HepG2 (cell line): Measurements from ENCODE around the gene LYRM4. TPM values are rescaled to one million over a fixed set of nuclear protein-coding genes. Genes with fewer than 3 reads are reported as not detected.
A peak's percentile ranks its signal among the peaks of the same experiment; 100 is the strongest.

Source experiments
- AGO2 ChIP-seq: fragments of 200-400 bp; formaldehyde crosslinking; optimal IDR thresholded peaks from 2 replicates; pipeline ENCODE3; 2017; ENCODE audit warnings: mild to moderate bottlenecking, low read depth, low read length, moderate library complexity
- GMEB1 ChIP-seq: sonication (generic); formaldehyde crosslinking; IDR thresholded peaks from 2 replicates; pipeline ENCODE4 v1.5.1; 2020; ENCODE audit warnings: missing genetic modification reagents, mild to moderate bottlenecking, borderline replicate concordance
- GTF3A ChIP-seq: sonication (generic); formaldehyde crosslinking; conservative IDR thresholded peaks from 2 replicates; pipeline ENCODE4 v1.4.0; 2020; ENCODE audit warnings: mild to moderate bottlenecking, missing genetic modification reagents
- HNF4A ChIP-seq: sonication (generic); formaldehyde crosslinking; IDR thresholded peaks from 2 replicates; pipeline ENCODE4 v1.4.0; 2020; ENCODE audit warnings: missing genetic modification reagents
- IRF9 ChIP-seq: sonication (generic); formaldehyde crosslinking; IDR thresholded peaks from 2 replicates; pipeline ENCODE4 v1.8.0; 2022; ENCODE audit warnings: missing genetic modification reagents, mild to moderate bottlenecking, borderline replicate concordance
- PRDM15 ChIP-seq: sonication (generic); formaldehyde crosslinking; IDR thresholded peaks from 2 replicates; pipeline ENCODE4 v1.4.0; 2020; ENCODE audit warnings: missing genetic modification reagents
- RBM39 ChIP-seq: fragments of 200-400 bp; formaldehyde crosslinking; IDR thresholded peaks from one replicate; pipeline ENCODE4 v1.6.1; 2018; ENCODE audit warnings: antibody characterized with exemption, mild to moderate bottlenecking, low read depth, low read length; ENCODE audit not compliant: poor library complexity, severe bottlenecking
- TSC22D2 ChIP-seq: sonication (generic); formaldehyde crosslinking; IDR thresholded peaks from 2 replicates; pipeline ENCODE4 v1.5.1; 2020; ENCODE audit warnings: missing genetic modification reagents, mild to moderate bottlenecking, borderline replicate concordance
- ZBTB14 ChIP-seq: sonication (generic); formaldehyde crosslinking; IDR thresholded peaks from 2 replicates; pipeline ENCODE4 v1.4.0; 2020; ENCODE audit warnings: missing genetic modification reagents
- ZGPAT ChIP-seq: IDR thresholded peaks from 2 replicates; pipeline ENCODE4 v1.6.1; 2016; ENCODE audit warnings: mild to moderate bottlenecking
- ZNF329 ChIP-seq: sonication (generic); formaldehyde crosslinking; IDR thresholded peaks from 2 replicates; pipeline ENCODE4 v1.9.0; 2021; ENCODE audit warnings: low read depth, mild to moderate bottlenecking, missing genetic modification reagents
- ZNF33A ChIP-seq: sonication (generic); formaldehyde crosslinking; IDR thresholded peaks from 2 replicates; pipeline ENCODE4 v1.5.1; 2020; ENCODE audit warnings: missing genetic modification reagents, mild to moderate bottlenecking, moderate library complexity, borderline replicate concordance
- ZNF367 ChIP-seq: sonication (generic); formaldehyde crosslinking; IDR thresholded peaks from 2 replicates; pipeline ENCODE4 v1.4.0; 2020; ENCODE audit warnings: missing genetic modification reagents, borderline replicate concordance
- ZNF451 ChIP-seq: sonication (generic); formaldehyde crosslinking; IDR thresholded peaks from 2 replicates; pipeline ENCODE4 v1.5.0; 2020; ENCODE audit warnings: mild to moderate bottlenecking, missing genetic modification reagents
- ZNF558 ChIP-seq: sonication (generic); formaldehyde crosslinking; IDR thresholded peaks from 2 replicates; pipeline ENCODE4 v1.9.0; 2022; ENCODE audit warnings: mild to moderate bottlenecking, missing genetic modification reagents, borderline replicate concordance
- ZNF598 ChIP-seq: sonication (generic); formaldehyde crosslinking; IDR thresholded peaks from 2 replicates; pipeline ENCODE4 v1.5.1; 2020; ENCODE audit warnings: mild to moderate bottlenecking, missing genetic modification reagents, borderline replicate concordance
- ZNF619 ChIP-seq: sonication (generic); formaldehyde crosslinking; IDR thresholded peaks from 2 replicates; pipeline ENCODE4 v1.4.0; 2020; ENCODE audit warnings: mild to moderate bottlenecking, missing genetic modification reagents
- ZNF7 ChIP-seq: IDR thresholded peaks from 2 replicates; pipeline ENCODE4 v1.6.1; 2016; ENCODE audit warnings: missing biosample characterization, missing genetic modification reagents
- ZNF776 ChIP-seq: sonication (generic); formaldehyde crosslinking; IDR thresholded peaks from 2 replicates; pipeline ENCODE4 v1.4.0; 2020; ENCODE audit warnings: mild to moderate bottlenecking, missing genetic modification reagents
- ZNF891 ChIP-seq: sonication (generic); formaldehyde crosslinking; IDR thresholded peaks from 2 replicates; pipeline ENCODE4 v1.5.0; 2020; ENCODE audit warnings: mild to moderate bottlenecking, missing genetic modification reagents
- polyA plus RNA-seq, 8 experiments: library from polyadenylated mRNA; depleted of rRNA in 3 of 8; stranded (reverse) in 7 of 8; unstranded in 1 of 8; fragments of >200 nt; fragmentation: Illumina TruSeq in 4 of 8; extraction: Trizol in 4 of 8; gene quantifications; 2 replicates each; pipeline versions ENCODE4 v1.2.1 to v1.2.3, GENCODE V29; 2011 to 2016; ENCODE audit warnings: low read depth in 4 of 8, missing spikeins in 1 of 8, mixed read lengths in 1 of 8; ENCODE audit not compliant: insufficient read depth in 1 of 8
- total RNA-seq, 5 experiments: library from RNA; depleted of rRNA; stranded (reverse); fragments of >200 nt; fragmentation: Illumina TruSeq; extraction: Trizol; gene quantifications; 2 replicates each; pipeline ENCODE4 v1.2.3, GENCODE V29; 2016; ENCODE audit warnings: low read depth in 1 of 5

Gene LYRM4
- total and polyA plus RNA-seq, 2 of the 13 experiments (the other 11 are each of a cell fraction or from before 2014, with no cell fraction given): 64.6 to 67.5 TPM

- TF ChIP-seq ZGPAT (CRISPR knock-in tag) (no peak), GMEB1 (CRISPR knock-in tag) (no peak), ZNF776 (CRISPR knock-in tag) (0 out of 2 replicates have a peak, but pooled peaks have one; percentile 0), ZNF367 (CRISPR knock-in tag) (no peak), ZNF329 (CRISPR knock-in tag) (no peak), RBM39 (peak; percentile 31), ZNF7 (CRISPR knock-in tag) (no peak), ZNF598 (CRISPR knock-in tag) (no peak), PRDM15 (CRISPR knock-in tag) (no peak), ZNF33A (CRISPR knock-in tag) (no peak), HNF4A (no peak), ZNF891 (CRISPR knock-in tag) (no peak), ZNF619 (no peak), AGO2 (peak; percentile 34), GTF3A (CRISPR knock-in tag) (no peak), ZNF451 (no peak), ZBTB14 (CRISPR knock-in tag) (no peak), ZNF558 (no peak), IRF9 (CRISPR knock-in tag) (no peak), TSC22D2 (CRISPR knock-in tag) (no peak)
Measured at GRCh38 chr6:5084781-5085647, 175.7 kb downstream of the LYRM4 start, which contains the start of gene PPP1R3G (continued).
